Calu3 (cell line): ENCODE data around the gene NNT. TPM values are rescaled to one million over a fixed set of nuclear protein-coding genes. Genes with fewer than 3 reads are reported as not detected.

Source experiments
- BruUV-seq: library from RNA; stranded (reverse); fragments of 400-500 nt; replicated peaks from 2 replicates; lab custom pipeline; 2021; lab: Mats Ljungman, UMichigan
- CTCF ChIA-PET: fragments of 300-600 bp; sonication (Branson Sonifier 250); formaldehyde crosslinking; loops from one replicate; lab custom pipeline; 2022; ENCODE audit warnings: antibody characterized with exemption; lab: Charles Lee
- DNase-seq: peaks from one replicate; pipeline ENCODE4 v3.0.0; 2022
- H3K27ac Mint-ChIP-seq: one replicate; pipeline ENCODE4 v1.8.0; 2022; ENCODE audit warnings: mixed read lengths; ENCODE audit not compliant: unreplicated experiment
- H3K27me3 Mint-ChIP-seq: one replicate; pipeline ENCODE4 v1.8.0; 2022; ENCODE audit warnings: mixed read lengths; ENCODE audit not compliant: unreplicated experiment
- H3K36me3 Mint-ChIP-seq: one replicate; pipeline ENCODE4 v1.8.0; 2022; ENCODE audit warnings: mild to moderate bottlenecking, moderate library complexity, mixed read lengths; ENCODE audit not compliant: insufficient read depth, unreplicated experiment
- H3K4me1 Mint-ChIP-seq: one replicate; pipeline ENCODE4 v1.8.0; 2022; ENCODE audit warnings: mild to moderate bottlenecking, low read depth, mixed read lengths; ENCODE audit not compliant: unreplicated experiment
- H3K4me3 Mint-ChIP-seq: one replicate; pipeline ENCODE4 v1.8.0; 2022; ENCODE audit warnings: mild to moderate bottlenecking, low read depth, moderate library complexity, mixed read lengths; ENCODE audit not compliant: unreplicated experiment
- H3K9me3 Mint-ChIP-seq: one replicate; pipeline ENCODE4 v1.8.0; 2022; ENCODE audit warnings: low read depth, mixed read lengths; ENCODE audit not compliant: unreplicated experiment
- CTCF ChIP-seq: fragments of 200-600 bp; IDR thresholded peaks from one replicate; pipeline ENCODE4 v1.8.0; 2022; ENCODE audit warnings: antibody characterized with exemption; ENCODE audit not compliant: unreplicated experiment
- intact Hi-C: fragments of 100-400 bp; cut with micrococcal nuclease; formaldehyde crosslinking; loops from one replicate; pipeline ENCODE4 v1.10.0; 2022; ENCODE audit not compliant: unreplicated experiment
- total RNA-seq: library from RNA; stranded (reverse); gene quantifications from 2 replicates; pipeline ENCODE4 v1.2.3, GENCODE V29; 2022

Gene NNT
- total RNA-seq, 1 experiment from 2014 or later, result 72.4 TPM

- no peak for DNase-seq
- Mint-ChIP-seq H3K4me1 (peaks cover 16% of the 10 kb centered on the region), H3K27ac (no peak overlapping the region), H3K27me3 (no peaks in the 10 kb centered on the region), H3K4me3 (no peak overlapping the region), H3K36me3 (no peaks in the 10 kb centered on the region), H3K9me3 (no peaks in the 10 kb centered on the region)
- intact Hi-C loops, result no loop called here
- no TSS peak for BruUV-seq
- no peak for TF ChIP-seq CTCF
- CTCF ChIA-PET, result interaction anchor here (0.6 kb wide), 1 partner anchor 16 kb away, joined by 5 read pairs; no protein-coding TSS in a partner anchor
Observed at GRCh38 chr5:43638107-43638506, 35.1 kb downstream of the NNT start.

- H3K27ac Mint-ChIP-seq, result no peak overlapping the region
- TF ChIP-seq CTCF, result no peak
- CTCF ChIA-PET, result interaction anchor here (0.6 kb wide), 1 partner anchor 16 kb away, joined by 5 read pairs; no protein-coding TSS in a partner anchor
- intact Hi-C loops, result no loop called here
- no peaks in the 10 kb centered on the region for H3K36me3 Mint-ChIP-seq
- peaks cover 16% of the 10 kb centered on the region for H3K4me1 Mint-ChIP-seq
- H3K9me3 Mint-ChIP-seq, result no peaks in the 10 kb centered on the region
- H3K27me3 Mint-ChIP-seq, result no peaks in the 10 kb centered on the region
- H3K4me3 Mint-ChIP-seq, result no peak overlapping the region
- DNase-seq, result no peak
- BruUV-seq, result no TSS peak
Observed at GRCh38 chr5:43638546-43638945, 35.6 kb downstream of the NNT start.

DNA sequence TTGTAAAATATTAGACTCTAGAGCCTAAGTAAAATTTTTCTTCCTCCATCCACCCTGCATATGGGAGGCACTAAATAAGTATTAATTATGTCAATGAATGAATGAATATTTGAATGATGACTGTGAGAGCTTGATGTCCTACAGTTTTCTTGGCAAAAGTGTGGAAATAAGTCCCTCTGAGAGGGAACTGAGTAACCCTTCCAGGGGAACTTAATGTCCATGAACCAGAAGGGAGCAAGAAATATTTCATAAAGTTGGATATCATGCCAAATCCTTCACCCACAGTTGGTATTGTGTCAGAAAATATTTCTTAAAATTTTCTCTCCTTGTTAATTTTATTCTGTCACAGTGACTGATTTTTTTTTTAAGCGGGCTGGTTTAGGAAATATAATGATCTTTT, 36.6 kb downstream of the NNT start:
- intact Hi-C loops, result no loop called here

DNA sequence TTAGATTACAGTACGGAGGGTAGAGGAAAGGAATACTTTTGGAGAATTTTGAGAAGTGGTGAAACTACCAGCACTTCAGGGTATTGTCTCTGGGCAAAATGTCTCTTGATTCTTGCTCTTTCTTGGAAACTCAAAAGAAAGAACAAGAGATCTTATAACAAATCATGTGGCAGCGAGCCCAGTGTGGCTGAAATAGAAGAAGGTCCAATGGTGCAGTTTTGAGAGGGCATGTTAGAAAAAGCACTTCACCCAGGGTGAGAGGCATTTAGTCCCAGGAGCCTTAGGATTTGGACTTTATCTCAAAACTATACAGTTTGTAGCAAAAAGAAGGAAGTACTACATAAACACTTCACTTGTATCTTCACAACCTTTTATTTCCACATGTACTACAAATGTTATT, 39.4 kb downstream of the NNT start:
- no peaks in the 10 kb centered on the region for H3K27me3 Mint-ChIP-seq
- no peak for DNase-seq
- no peak overlapping the region for H3K27ac Mint-ChIP-seq
- no peak overlapping the region for H3K4me3 Mint-ChIP-seq
- no peaks in the 10 kb centered on the region for H3K9me3 Mint-ChIP-seq
- CTCF ChIA-PET, result no interaction called here
- intact Hi-C loops, result no loop called here
- TF ChIP-seq CTCF, result no peak
- H3K4me1 Mint-ChIP-seq, result no peaks in the 10 kb centered on the region
- BruUV-seq, result no TSS peak
- H3K36me3 Mint-ChIP-seq, result no peaks in the 10 kb centered on the region

More for the DNA sequence above, 36.6 kb downstream of the NNT start:
- CTCF ChIA-PET, result no interaction called here
- Mint-ChIP-seq H3K27ac (no peak overlapping the region), H3K4me1 (peaks cover 16% of the 10 kb centered on the region), H3K27me3 (no peaks in the 10 kb centered on the region), H3K9me3 (no peaks in the 10 kb centered on the region), H3K4me3 (no peak overlapping the region), H3K36me3 (no peaks in the 10 kb centered on the region)
- no peak for DNase-seq
- TF ChIP-seq CTCF, result no peak
- no TSS peak for BruUV-seq
